GM12801 (cell line): ENCODE results near the gene AWAT2.

Experiments
- CTCF ChIP-seq: IDR thresholded peaks from one replicate; pipeline ENCODE4 v1.5.1; 2011; ENCODE audit warnings: control low read depth; ENCODE audit not compliant: insufficient read length; ENCODE audit errors: extremely low read depth

AWAT2 gene

GRCh38 chrX:70082723-70083122 is 33.0 kb upstream of the AWAT2 start:
- TF ChIP-seq CTCF, result no peak

GRCh38 chrX:70079870-70080269 is 30.1 kb upstream of the AWAT2 start:
- TF ChIP-seq CTCF, result no peak

GRCh38 chrX:70079297-70079696 is 29.6 kb upstream of the AWAT2 start:
- TF ChIP-seq CTCF, result no peak

- no peak for TF ChIP-seq CTCF
Observed at GRCh38 chrX:70066646-70067045, 16.9 kb upstream of the AWAT2 start.

GRCh38 chrX:70062961-70063550 is 13.3 kb upstream of the AWAT2 start:
- TF ChIP-seq CTCF, result no peak

GRCh38 chrX:70062076-70062475 is 12.3 kb upstream of the AWAT2 start, which contains the start of gene OTUD6A:
Gene OTUD6A, plus strand, starts transcription at chrX:70062457. Its CDS starts 68 bp downstream, at chrX:70062525.
- no peak for TF ChIP-seq CTCF

GRCh38 chrX:70054391-70054790 is 4.7 kb upstream of the AWAT2 start:
- no peak for TF ChIP-seq CTCF
